GM21528 (cell line): Measurements from ENCODE around the gene HPDL.
"Not testable (repeated sequence)": the region's sequence is repeated elsewhere in the genome, so short reads cannot be mapped to it uniquely, and the experiment has no call there.

Source experiments
- ATAC-seq: cut with Tn5 transposase; IDR thresholded peaks from one replicate; pipeline ENCODE4 v1.9.1; 2021; ENCODE audit warnings: mild to moderate bottlenecking, moderate library complexity; ENCODE audit not compliant: unreplicated experiment, low FRiP score

Gene HPDL

GRCh38 chr1:45326627-45327623 is at the start of gene HPDL:
Gene HPDL (plus strand): TSS chr1:45326895. CDS start chr1:45327149, 254 bp downstream.
- no peak for ATAC-seq

- ATAC-seq: no peak
Measured at GRCh38 chr1:45282351-45282750, 44.3 kb upstream of the HPDL start.

DNA sequence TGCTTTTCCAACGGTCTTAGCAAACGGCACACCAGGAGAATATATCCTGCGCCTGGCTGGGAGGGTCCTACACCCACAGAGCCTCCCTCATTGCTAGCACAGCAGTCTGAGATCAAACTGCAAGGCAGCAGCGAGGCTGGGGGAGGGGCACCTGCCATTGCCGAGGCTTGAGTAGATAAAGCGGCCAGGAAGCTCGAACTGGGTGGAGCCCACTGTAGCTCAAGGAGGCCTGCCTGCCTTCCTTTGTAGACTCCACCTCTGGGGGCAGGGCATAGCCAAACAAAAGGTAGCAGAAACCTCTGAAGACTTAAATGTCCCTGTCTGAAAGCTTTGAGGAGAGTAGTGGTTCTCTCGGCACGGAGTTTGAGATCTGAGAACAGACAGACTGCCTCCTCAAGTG is 41.8 kb upstream of the HPDL start:
- ATAC-seq: not testable (repeated sequence)

DNA sequence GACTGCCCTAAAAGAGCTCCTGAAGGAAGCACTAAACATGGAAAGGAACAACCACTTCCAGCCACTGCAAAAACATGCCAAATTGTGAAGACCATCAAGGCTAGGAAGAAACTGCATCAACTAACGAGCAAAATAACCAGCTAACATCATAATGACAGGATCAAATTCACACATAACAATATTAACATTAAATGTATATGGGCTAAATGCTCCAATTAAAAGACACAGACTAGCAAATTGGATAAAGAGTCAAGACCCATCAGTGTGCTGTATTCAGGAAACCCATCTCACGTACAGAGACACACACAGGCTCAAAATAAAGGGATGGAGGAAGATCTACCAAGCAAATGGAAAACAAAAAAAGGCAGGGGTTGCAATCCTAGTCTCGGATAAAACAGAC is 40.2 kb upstream of the HPDL start:
- ATAC-seq: not testable (repeated sequence)

DNA sequence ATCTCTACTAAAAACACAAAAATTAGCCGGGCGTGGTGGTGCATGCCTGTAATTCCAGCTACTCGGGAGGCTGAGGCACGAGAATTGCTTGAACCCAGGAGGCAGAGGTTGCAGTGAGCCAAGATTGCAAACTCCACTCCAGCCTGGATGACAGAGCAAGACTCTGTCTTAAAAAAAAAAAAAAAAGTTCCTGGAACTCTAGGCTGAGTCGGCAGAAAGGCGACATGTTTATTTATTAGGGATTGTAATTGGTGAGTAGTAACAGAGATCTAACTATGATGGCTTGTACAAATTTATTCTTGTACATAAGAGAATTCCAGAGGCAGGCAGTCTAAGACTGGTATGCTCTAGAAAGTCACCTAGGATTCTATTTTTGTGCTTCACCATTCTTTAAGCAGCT is 35.7 kb upstream of the HPDL start:
- ATAC-seq: not testable (repeated sequence)

- no peak for ATAC-seq
Measured at GRCh38 chr1:45291716-45292115, 35.0 kb upstream of the HPDL start.

GRCh38 chr1:45297666-45298356 is 28.9 kb upstream of the HPDL start:
- no peak for ATAC-seq

DNA sequence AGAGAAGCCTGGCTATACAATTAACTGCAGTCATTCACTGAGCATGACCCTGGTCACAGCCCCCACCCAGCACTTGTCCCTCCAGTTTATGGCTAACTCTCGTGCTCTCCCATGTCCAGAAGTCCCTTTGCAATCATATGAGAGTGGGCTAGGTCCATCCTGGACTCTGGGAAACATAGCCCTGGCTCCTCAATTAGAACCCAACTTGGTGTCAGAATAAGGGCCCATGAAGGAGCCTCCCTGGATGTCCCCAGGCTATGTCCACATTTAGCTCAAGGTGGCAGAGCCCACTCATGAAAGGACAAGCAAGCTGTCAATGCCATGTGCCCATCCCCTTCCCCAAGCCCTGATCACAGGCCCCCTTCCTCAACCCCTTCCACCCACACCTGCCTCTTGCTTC is 27.4 kb upstream of the HPDL start:
- ATAC-seq: no peak

GRCh38 chr1:45299981-45300668 is 26.6 kb upstream of the HPDL start:
- no peak for ATAC-seq

GRCh38 chr1:45300669-45300997 is 26.1 kb upstream of the HPDL start:
- ATAC-seq: no peak

- no peak for ATAC-seq
Measured at GRCh38 chr1:45302505-45303150, 24.1 kb upstream of the HPDL start.

- peak; percentile 72 for ATAC-seq
Measured at GRCh38 chr1:45303520-45304310, 23.0 kb upstream of the HPDL start.

- ATAC-seq: peak; percentile 10
Measured at GRCh38 chr1:45304311-45305081, 22.2 kb upstream of the HPDL start.

GRCh38 chr1:45305231-45305630 is 21.5 kb upstream of the HPDL start:
- ATAC-seq: no peak

DNA sequence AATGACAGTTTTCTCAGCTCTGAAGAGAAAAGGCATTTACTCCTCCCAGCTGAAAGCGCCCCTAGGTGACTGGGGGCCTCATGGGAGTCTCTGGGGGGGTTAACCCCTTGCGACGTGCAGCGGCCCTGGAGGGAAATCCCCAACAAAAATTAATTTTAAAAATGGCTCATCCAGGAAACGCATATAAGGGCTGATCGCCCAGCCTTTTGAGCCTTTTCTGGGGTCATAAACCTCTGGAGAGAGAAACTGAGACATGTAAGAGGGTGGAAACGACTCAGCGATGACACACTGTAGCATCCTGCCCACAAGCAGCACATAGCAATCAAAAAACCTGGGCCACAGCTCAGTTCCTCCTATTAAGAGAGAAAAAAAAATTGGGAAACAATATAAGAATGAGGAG is 20.4 kb upstream of the HPDL start:
- no peak for ATAC-seq

DNA sequence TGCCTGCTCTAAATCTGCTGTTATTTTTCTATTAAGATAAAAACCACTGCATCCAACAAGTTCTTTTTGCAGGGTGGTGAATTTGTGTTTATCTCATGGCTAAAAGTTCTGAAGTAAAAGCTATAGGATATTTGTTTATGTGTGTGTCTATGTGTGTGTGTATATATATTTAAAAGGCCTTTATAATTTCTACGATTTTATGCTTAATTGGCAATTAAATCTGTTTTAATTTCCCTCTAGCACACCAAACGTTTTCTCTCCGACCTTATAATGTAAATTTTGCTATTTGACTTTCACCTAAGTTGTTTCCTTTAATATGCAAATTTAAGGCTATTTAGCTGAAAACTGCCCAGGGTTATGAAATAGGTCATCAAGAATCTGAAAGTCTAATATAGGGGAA is 19.8 kb upstream of the HPDL start:
- ATAC-seq: no peak

GRCh38 chr1:45314266-45314665 is 12.4 kb upstream of the HPDL start:
- no peak for ATAC-seq

- ATAC-seq: no peak
Measured at GRCh38 chr1:45317166-45317565, 9.5 kb upstream of the HPDL start.

DNA sequence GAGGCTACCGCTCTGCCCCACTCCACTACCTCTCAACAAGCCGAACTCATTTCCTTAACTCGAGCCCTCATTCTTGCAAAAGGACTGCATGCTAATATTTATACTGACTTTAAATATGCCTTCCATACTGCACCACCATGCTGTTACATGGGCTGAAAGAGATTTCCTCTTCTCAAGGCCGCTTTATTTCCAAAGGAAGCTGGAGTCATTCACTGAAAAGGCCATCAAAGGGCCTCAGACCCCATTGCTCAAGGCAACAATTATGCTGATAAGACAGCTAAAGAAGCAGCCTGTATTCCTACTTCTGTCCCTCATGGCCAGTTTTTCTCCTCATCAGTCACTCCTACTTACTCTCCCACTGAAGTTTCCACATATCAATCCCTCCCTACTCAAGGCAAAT is 6.9 kb upstream of the HPDL start:
- no peak for ATAC-seq
